K562 (cell line): ENCODE results near the gene RIPOR1. TPM values are rescaled to one million over a fixed set of nuclear protein-coding genes. Genes with fewer than 3 reads are reported as not detected.
"Not testable (repeated sequence)": the region's sequence is repeated elsewhere in the genome, so short reads cannot be mapped to it uniquely, and the experiment has no call there.

Experiments
- ATAC-seq: fragments of 200-7000 bp; cut with Tn5 transposase; 3 replicates; pipeline ENCODE4 v1.9.1; 2020; ENCODE audit warnings: moderate library complexity
- BruUV-seq: library from RNA; stranded (reverse); fragments of 400-500 nt; replicated peaks from 2 replicates; lab custom pipeline; 2021; lab: Mats Ljungman, UMichigan
- CTCF ChIA-PET: fragments of 300-600 bp; formaldehyde crosslinking; extraction: SDS; loops from one replicate; lab custom pipeline; 2021; ENCODE audit warnings: low intra/inter-chr PET ratio; lab: Yijun Ruan, JAX
- POLR2A ChIA-PET: fragments of 300-600, 350-650 bp; sonication (Branson Sonifier 250); formaldehyde crosslinking; extraction: SDS; loops from one replicate; lab custom pipeline; 2021; ENCODE audit warnings: antibody characterized with exemption, inconsistent platforms; lab: Yijun Ruan, JAX
- DNase-seq, 4 experiments: peaks; one replicate each; pipeline versions ENCODE4 v3.0.0 to v3.0.0-alpha.2; 2011 to 2018; ENCODE audit warnings: low spot score in 3 of 4, mixed read lengths in 3 of 4; ENCODE audit errors: extremely low read depth in 1 of 4
- FAIRE-seq: peaks from 2 replicates; lab custom pipeline; 2011; peaks lifted over from hg19 to GRCh38; lab: Jason Lieb, UNC
- H2AFZ ChIP-seq: 2 replicates; pipeline ENCODE4 v1.6.0; 2011; ENCODE audit warnings: low read depth, low read length, control low read depth, inconsistent platforms
- H3K27ac ChIP-seq: fragments of 200-600 bp; 3 replicates; pipeline ENCODE4 v1.8.0; 2011; ENCODE audit warnings: low read depth, mild to moderate bottlenecking, control low read depth, inconsistent platforms, low read length, moderate library complexity, mixed read lengths; ENCODE audit errors: extremely low read depth
- H3K27me3 ChIP-seq, 2 experiments: fragments of 300-600 bp in 1 of 2; 2 replicates in 1 of 2; 3 replicates in 1 of 2; pipeline versions ENCODE4 v1.6.0 to v1.8.0; 2011; ENCODE audit warnings: inconsistent platforms in 2 of 2, low read length in 2 of 2, mild to moderate bottlenecking in 1 of 2, mixed read lengths in 1 of 2, moderate library complexity in 1 of 2; ENCODE audit not compliant: control insufficient read depth in 2 of 2, insufficient read depth in 2 of 2
- H3K36me3 ChIP-seq: fragments of 300-600 bp; 3 replicates; pipeline ENCODE4 v1.8.0; 2011; ENCODE audit warnings: mild to moderate bottlenecking, low read length, inconsistent platforms; ENCODE audit not compliant: control insufficient read depth, insufficient read depth
- H3K4me1 ChIP-seq, 2 experiments: fragments of 200-600 bp in 1 of 2; replicated peaks in 1 of 2; 2 replicates in 1 of 2; 3 replicates in 1 of 2; pipeline versions ENCODE4 v1.5.1 to v1.8.0; 2011; ENCODE audit warnings: inconsistent platforms in 2 of 2, low read length in 2 of 2, mild to moderate bottlenecking in 1 of 2, mixed read lengths in 1 of 2, moderate library complexity in 1 of 2; ENCODE audit not compliant: control insufficient read depth in 2 of 2, insufficient read depth in 2 of 2
- H3K4me2 ChIP-seq: 2 replicates; pipeline ENCODE4 v1.6.1; 2011; ENCODE audit warnings: low read length, control low read depth, inconsistent platforms, mixed read lengths; ENCODE audit not compliant: insufficient read depth
- H3K4me3 ChIP-seq: fragments of 200-600 bp; sonication (generic), shearing (Covaris generic); 2 replicates; pipeline ENCODE4 v1.5.1; 2016; ENCODE audit warnings: control low read depth, inconsistent platforms
- H3K79me2 ChIP-seq: fragments of 200-600 bp; 3 replicates; pipeline ENCODE4 v1.8.0; 2011; ENCODE audit warnings: low read length, inconsistent platforms; ENCODE audit not compliant: control insufficient read depth, insufficient read depth
- H3K9ac ChIP-seq, 2 experiments: 2 replicates each; pipeline versions ENCODE4 v1.6.0 to v1.6.1; 2011; ENCODE audit warnings: low read depth in 2 of 2, low read length in 2 of 2, control low read depth in 1 of 2, inconsistent platforms in 1 of 2, mild to moderate bottlenecking in 1 of 2, mixed read lengths in 1 of 2; ENCODE audit not compliant: insufficient read depth in 1 of 2
- H3K9me1 ChIP-seq: one replicate; pipeline ENCODE4 v1.6.0; 2011; ENCODE audit warnings: inconsistent platforms, mild to moderate bottlenecking, low read length, moderate library complexity; ENCODE audit not compliant: control insufficient read depth, insufficient read depth
- H3K9me3 ChIP-seq: replicated peaks from 2 replicates; pipeline ENCODE4 v1.5.1; 2011; ENCODE audit warnings: low read depth, low read length, inconsistent platforms; ENCODE audit not compliant: control insufficient read depth, insufficient read depth
- H4K20me1 ChIP-seq: replicated peaks from 2 replicates; pipeline ENCODE4 v1.6.1; 2011; ENCODE audit warnings: low read length, inconsistent platforms, mixed read lengths; ENCODE audit not compliant: control insufficient read depth, insufficient read depth
- ARHGAP35 ChIP-seq: fragments of 450-650 bp; IDR thresholded peaks from 2 replicates; pipeline ENCODE4 v1.6.1; 2018; ENCODE audit not compliant: partially characterized antibody
- KAT2B ChIP-seq: IDR thresholded peaks from one replicate; pipeline ENCODE4 v1.6.1; 2012; ENCODE audit warnings: low read depth, mild to moderate bottlenecking, control low read depth, inconsistent platforms, low read length, moderate library complexity
- SLC30A9 ChIP-seq: fragments of 250-450 bp; sonication (Bioruptor Pico); IDR thresholded peaks from 2 replicates; pipeline ENCODE4 v1.8.0; 2022; ENCODE audit warnings: mild to moderate bottlenecking, moderate library complexity
- ZNF134 ChIP-seq: fragments of 250-450 bp; sonication (Bioruptor Pico); conservative IDR thresholded peaks from 2 replicates; pipeline ENCODE4 v1.4.0; 2020
- WGBS: fragments of 100-300 bp; shearing (Covaris generic); methylation state at CpG from one replicate; pipeline ENCODE4 v1.1.6; 2016; ENCODE audit warnings: low coverage, mixed read lengths; ENCODE audit not compliant: insufficient coverage; ENCODE audit errors: missing lambda C conversion rate; 5-methylcytosine and 5-hydroxymethylcytosine counted together
- in situ Hi-C: fragments of 300-500 bp; cut with MboI; formaldehyde crosslinking; loops from 4 replicates; pipeline ENCODE4 v1.15.0; 2018; ENCODE audit warnings: inconsistent platforms, mixed read lengths
- intact Hi-C: fragments of 100-400 bp; cut with micrococcal nuclease; formaldehyde crosslinking; loops from 2 replicates; pipeline ENCODE4 v1.14.2; 2022
- polyA plus RNA-seq, 8 experiments: library from polyadenylated mRNA; depleted of rRNA in 4 of 8; stranded (reverse) in 5 of 8; unstranded in 3 of 8; fragments of >200 nt; fragmentation: Nextera tagmentation in 2 of 8; fragmentation: Illumina TruSeq in 1 of 8; extraction: Ambion mirVana in 2 of 8; extraction: Trizol in 1 of 8; gene quantifications; 2 replicates each; pipeline versions ENCODE4 v1.2.1 to v1.2.3, GENCODE V29; 2011 to 2014; ENCODE audit warnings: inconsistent platforms in 1 of 8, missing spikeins in 1 of 8
- total RNA-seq, 7 experiments: library from RNA; depleted of rRNA in 6 of 7; stranded (reverse); fragments of >200 nt in 6 of 7; fragmentation: Illumina TruSeq in 2 of 7; extraction: Trizol in 2 of 7; gene quantifications; 2 replicates each; pipeline versions ENCODE4 v1.2.1 to v1.2.3, GENCODE V29; 2011 to 2021; ENCODE audit warnings: low replicate concordance in 1 of 7
- TF ChIP-seq, protein P1 (sequence below): fragments of 250-450 bp; sonication (Bioruptor Pico); IDR thresholded peaks from 2 replicates; pipeline ENCODE4 v1.4.0; 2020

RIPOR1 gene
- total and polyA plus RNA-seq, 9 of the 15 experiments (the other 6 are each of a cell fraction or from before 2014, with no cell fraction given) = 0.36 to 31.1 (median 3.0) TPM

DNA sequence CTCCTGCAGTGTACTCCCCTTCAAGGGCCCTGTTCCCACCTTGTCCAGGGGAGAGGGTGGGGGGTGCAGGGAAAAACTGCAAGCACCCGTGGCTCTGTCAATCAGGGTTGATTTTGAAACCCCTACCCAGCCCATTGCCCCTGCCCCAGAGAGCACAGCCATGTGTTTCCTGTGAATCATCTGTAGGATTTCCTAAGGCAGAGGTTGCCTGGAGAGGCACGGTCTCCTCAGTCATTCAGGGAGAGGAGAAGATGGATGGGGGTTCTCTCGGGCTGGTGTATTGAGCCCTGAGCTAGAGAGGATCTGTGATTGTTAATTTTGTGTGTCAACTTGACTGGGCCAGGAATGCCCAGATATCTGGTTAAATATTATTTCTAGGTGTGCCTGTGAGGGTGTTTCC, 41.8 kb upstream of the RIPOR1 start:
- ATAC-seq (no peak), FAIRE-seq (no peak), DNase-seq (no peak)
- intact Hi-C loops = no loop called here
- Histone ChIP-seq H2AFZ (no peak overlapping the region), H3K9ac (no peak overlapping the region; a peak in 1 of 4 replicates), H3K27me3 (no peaks in the 10 kb centered on the region), H3K36me3 (peaks cover 7% of the 10 kb centered on the region; the same call in 2 of the 3 replicates), H3K79me2 (peaks cover 11% of the 10 kb centered on the region), H3K4me1 (peaks cover 10 to 22% of the 10 kb centered on the region in 2 experiments), H3K9me3 (peaks cover 2% of the 10 kb centered on the region; the same call in 1 of the 2 replicates), H3K27ac (no peak overlapping the region), H3K4me3 (no peak overlapping the region), H3K4me2 (no peak overlapping the region), H3K9me1 (no peaks in the 10 kb centered on the region), H4K20me1 (no peaks in the 10 kb centered on the region)
- ChIA-PET CTCF (no interaction called here), POLR2A (interaction anchor here (1.1 kb wide), 1 partner anchor 34 kb away, joined by 4 read pairs; no protein-coding TSS in a partner anchor)
- in situ Hi-C loops = no loop called here
- TF ChIP-seq ARHGAP35 (no peak), KAT2B (no peak), ZNF134 (CRISPR knock-in tag) (no peak), SLC30A9 (CRISPR knock-in tag) (no peak)
- TF ChIP-seq, protein P1, sequence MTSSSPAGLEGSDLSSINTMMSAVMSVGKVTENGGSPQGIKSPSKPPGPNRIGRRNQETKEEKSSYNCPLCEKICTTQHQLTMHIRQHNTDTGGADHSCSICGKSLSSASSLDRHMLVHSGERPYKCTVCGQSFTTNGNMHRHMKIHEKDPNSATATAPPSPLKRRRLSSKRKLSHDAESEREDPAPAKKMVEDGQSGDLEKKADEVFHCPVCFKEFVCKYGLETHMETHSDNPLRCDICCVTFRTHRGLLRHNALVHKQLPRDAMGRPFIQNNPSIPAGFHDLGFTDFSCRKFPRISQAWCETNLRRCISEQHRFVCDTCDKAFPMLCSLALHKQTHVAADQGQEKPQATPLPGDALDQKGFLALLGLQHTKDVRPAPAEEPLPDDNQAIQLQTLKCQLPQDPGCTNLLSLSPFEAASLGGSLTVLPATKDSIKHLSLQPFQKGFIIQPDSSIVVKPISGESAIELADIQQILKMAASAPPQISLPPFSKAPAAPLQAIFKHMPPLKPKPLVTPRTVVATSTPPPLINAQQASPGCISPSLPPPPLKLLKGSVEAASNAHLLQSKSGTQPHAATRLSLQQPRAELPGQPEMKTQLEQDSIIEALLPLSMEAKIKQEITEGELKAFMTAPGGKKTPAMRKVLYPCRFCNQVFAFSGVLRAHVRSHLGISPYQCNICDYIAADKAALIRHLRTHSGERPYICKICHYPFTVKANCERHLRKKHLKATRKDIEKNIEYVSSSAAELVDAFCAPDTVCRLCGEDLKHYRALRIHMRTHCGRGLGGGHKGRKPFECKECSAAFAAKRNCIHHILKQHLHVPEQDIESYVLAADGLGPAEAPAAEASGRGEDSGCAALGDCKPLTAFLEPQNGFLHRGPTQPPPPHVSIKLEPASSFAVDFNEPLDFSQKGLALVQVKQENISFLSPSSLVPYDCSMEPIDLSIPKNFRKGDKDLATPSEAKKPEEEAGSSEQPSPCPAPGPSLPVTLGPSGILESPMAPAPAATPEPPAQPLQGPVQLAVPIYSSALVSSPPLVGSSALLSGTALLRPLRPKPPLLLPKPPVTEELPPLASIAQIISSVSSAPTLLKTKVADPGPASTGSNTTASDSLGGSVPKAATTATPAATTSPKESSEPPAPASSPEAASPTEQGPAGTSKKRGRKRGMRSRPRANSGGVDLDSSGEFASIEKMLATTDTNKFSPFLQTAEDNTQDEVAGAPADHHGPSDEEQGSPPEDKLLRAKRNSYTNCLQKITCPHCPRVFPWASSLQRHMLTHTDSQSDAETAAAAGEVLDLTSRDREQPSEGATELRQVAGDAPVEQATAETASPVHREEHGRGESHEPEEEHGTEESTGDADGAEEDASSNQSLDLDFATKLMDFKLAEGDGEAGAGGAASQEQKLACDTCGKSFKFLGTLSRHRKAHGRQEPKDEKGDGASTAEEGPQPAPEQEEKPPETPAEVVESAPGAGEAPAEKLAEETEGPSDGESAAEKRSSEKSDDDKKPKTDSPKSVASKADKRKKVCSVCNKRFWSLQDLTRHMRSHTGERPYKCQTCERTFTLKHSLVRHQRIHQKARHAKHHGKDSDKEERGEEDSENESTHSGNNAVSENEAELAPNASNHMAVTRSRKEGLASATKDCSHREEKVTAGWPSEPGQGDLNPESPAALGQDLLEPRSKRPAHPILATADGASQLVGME (CRISPR knock-in tag) = no peak
- BruUV-seq = no TSS peak
- 47% methylated on average over 3 of the region's 3 CpGs for whole genome bisulfite sequencing

DNA sequence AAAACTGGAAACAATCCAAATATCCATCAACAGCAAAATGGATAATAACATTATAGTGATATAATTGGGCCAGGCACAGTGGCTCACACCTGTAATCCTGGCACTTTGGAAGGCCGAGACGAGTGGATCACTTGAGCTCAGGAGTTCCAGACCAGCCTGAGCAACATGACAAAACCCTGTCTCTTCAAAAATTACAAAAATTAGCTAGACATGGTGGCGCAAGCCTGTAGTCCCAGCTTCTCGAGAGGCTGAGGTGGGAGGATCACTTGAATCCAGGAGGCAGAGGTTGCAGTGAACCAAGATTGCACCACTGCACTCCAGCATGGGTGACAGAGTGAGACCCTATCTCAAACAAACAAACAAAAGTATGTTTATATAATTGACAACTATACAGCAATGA, 41.1 kb upstream of the RIPOR1 start:
- intact Hi-C loops, CTCF ChIA-PET, H3K4me3 ChIP-seq, ATAC-seq, H3K79me2 ChIP-seq, H4K20me1 ChIP-seq, H3K9ac ChIP-seq, H3K9me3 ChIP-seq, H2AFZ ChIP-seq, in situ Hi-C loops, H3K27ac ChIP-seq, DNase-seq, FAIRE-seq, H3K9me1 ChIP-seq, BruUV-seq, H3K4me2 ChIP-seq, H3K27me3 ChIP-seq, H3K36me3 ChIP-seq: not testable (repeated sequence)
- POLR2A ChIA-PET = interaction anchor here (1.1 kb wide), 2 partner anchors 8 to 33 kb away, joined by 3 to 4 read pairs; no protein-coding TSS in a partner anchor
- 90% methylated on average over 4 of the region's 4 CpGs for whole genome bisulfite sequencing
- peaks cover 3 to 16% of the 10 kb centered on the region in 2 experiments for H3K4me1 ChIP-seq
